ENCODE results near the gene EHD1.

- TF ChIP-seq POLR2A (IDR thresholded peaks at IDR 0.05; ENCODE audit: low read depth, low read length) = no peak
- no peak for TF ChIP-seq TAF1 (IDR thresholded peaks at IDR 0.05; ENCODE audit: borderline replicate concordance, low read depth, low read length)
Observed at GRCh38 chr11:64871492-64871891, 6.9 kb downstream of the EHD1 start.
